Measurements from ENCODE around the gene ROBO2.

DNA sequence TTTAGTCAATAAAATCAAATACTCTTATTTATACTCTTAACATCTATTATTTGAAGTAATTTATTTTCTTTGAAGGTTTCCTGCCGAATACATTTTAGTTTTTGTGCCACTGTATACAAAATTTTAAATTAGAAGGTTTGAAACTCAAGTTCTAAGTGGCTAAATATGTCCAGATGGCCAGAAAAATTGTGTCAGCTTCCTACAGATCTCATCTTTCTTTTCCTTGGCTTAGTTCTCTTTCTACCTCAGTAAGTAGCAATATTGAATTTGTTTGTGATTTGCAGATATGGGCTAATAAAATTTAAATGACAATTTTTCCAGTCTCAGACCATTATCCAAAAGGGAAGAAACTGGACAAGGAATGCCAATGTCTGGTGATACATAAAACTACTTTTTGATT is 452.1 kb downstream of the ROBO2 start:
- no peak for TF ChIP-seq CTCF (conservative IDR thresholded peaks at IDR 0.05)
- TF ChIP-seq ZFX (IDR thresholded peaks at IDR 0.05), result no peak
